MCF 10A (cell line): ENCODE measurements around the gene CHST5. TPM values are rescaled to one million over a fixed set of nuclear protein-coding genes. Genes with fewer than 3 reads are reported as not detected.
A peak's percentile ranks its signal among the peaks of the same experiment; 100 is the strongest.
"Not testable (repeated sequence)": the region's sequence is repeated elsewhere in the genome, so short reads cannot be mapped to it uniquely, and the experiment has no call there.

Experiments
- BruUV-seq: library from RNA; stranded (reverse); fragments of 400-500 nt; replicated peaks from 2 replicates; lab custom pipeline; 2021; lab: Mats Ljungman, UMichigan
- CTCF ChIA-PET: fragments of 300-600 bp; sonication (Branson Sonifier 250); formaldehyde crosslinking; extraction: SDS; loops from one replicate; lab custom pipeline; 2021; ENCODE audit warnings: antibody characterized with exemption, inconsistent platforms; lab: Yijun Ruan, JAX
- POLR2A ChIA-PET: fragments of 300-600, 350-650 bp; sonication (Branson Sonifier 250); formaldehyde crosslinking; extraction: SDS; loops from one replicate; lab custom pipeline; 2020; ENCODE audit warnings: antibody characterized with exemption, inconsistent platforms; lab: Yijun Ruan, JAX
- DNase-seq: peaks from one replicate; pipeline ENCODE4 v3.0.0-alpha.2; 2018; ENCODE audit not compliant: unreplicated experiment
- H3K27ac Mint-ChIP-seq: one replicate; pipeline ENCODE4 v1.8.0; 2022; ENCODE audit warnings: mild to moderate bottlenecking, low read depth, mixed read lengths; ENCODE audit not compliant: unreplicated experiment
- H3K27me3 Mint-ChIP-seq: one replicate; pipeline ENCODE4 v1.8.0; 2022; ENCODE audit warnings: mixed read lengths; ENCODE audit not compliant: insufficient read depth, unreplicated experiment
- H3K36me3 Mint-ChIP-seq: one replicate; pipeline ENCODE4 v1.8.0; 2022; ENCODE audit warnings: mild to moderate bottlenecking, moderate library complexity, mixed read lengths; ENCODE audit not compliant: insufficient read depth, unreplicated experiment
- H3K4me1 Mint-ChIP-seq: one replicate; pipeline ENCODE4 v1.8.0; 2022; ENCODE audit warnings: mixed read lengths; ENCODE audit not compliant: insufficient read depth, unreplicated experiment
- H3K4me3 Mint-ChIP-seq: one replicate; pipeline ENCODE4 v1.8.0; 2022; ENCODE audit warnings: mild to moderate bottlenecking, moderate library complexity, mixed read lengths; ENCODE audit not compliant: unreplicated experiment
- H3K9me3 Mint-ChIP-seq: one replicate; pipeline ENCODE4 v1.8.0; 2022; ENCODE audit warnings: mixed read lengths; ENCODE audit not compliant: unreplicated experiment
- intact Hi-C: fragments of 100-400 bp; cut with micrococcal nuclease; formaldehyde crosslinking; loops from 2 replicates; pipeline ENCODE4 v1.14.1; 2022
- total RNA-seq: library from RNA; stranded (reverse); gene quantifications from 2 replicates; pipeline ENCODE4 v1.2.3, GENCODE V29; 2022
- TF ChIP-seq, protein P1 (sequence below): fragments of 200-600 bp; IDR thresholded peaks from one replicate; pipeline ENCODE4 v1.8.0; 2022; ENCODE audit warnings: antibody characterized with exemption, mild to moderate bottlenecking; ENCODE audit not compliant: unreplicated experiment

CHST5 gene
- total RNA-seq, 1 experiment from 2014 or later: not detected

DNA sequence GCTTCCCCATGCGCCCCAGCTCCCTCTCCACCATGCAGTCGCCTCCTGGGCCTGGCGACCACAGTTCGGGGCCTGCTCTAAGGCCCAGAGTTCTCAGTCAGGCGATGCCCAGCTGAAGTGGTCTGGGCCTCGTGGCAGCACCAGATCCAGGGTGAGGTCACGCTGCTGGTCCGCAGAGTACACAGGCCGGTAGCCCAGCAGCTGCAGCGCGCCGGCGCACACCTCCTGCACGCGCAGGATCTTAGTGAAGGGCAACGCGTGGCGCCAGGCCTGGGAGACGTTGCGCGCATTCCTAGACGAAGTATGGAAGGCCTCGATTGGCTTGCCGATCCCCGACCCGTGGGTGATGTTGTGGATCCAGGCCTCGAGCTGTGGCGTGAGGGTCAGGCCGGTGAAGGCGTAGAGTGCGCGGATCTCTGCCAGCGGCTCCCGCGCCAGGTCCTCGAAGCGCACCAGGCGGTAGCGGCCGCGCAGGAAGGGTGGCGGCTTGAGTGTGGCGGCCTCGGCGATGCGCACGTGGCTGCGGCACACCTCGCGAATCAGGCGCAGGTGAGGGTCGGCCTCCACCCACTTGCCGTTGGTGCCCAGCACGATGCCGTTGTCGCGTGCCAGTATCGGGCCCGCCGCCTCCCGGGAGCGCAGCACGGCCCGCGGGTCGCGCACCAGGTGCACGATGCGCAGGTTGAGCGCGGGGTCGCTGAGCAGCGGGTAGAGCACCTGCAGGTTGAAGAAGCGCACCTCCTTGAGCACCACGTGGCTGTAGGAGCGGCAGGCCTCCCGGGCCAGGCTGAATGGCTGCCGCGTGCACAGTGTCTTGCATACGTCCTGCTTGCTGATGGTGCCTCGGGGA lies 6.6 kb downstream of the CHST5 start:
- DNase-seq: no peak
- CTCF ChIA-PET: interaction anchor here (0.7 kb wide), 1 partner anchor 12 kb away, joined by 3 read pairs; no protein-coding TSS in a partner anchor
- POLR2A ChIA-PET: no interaction called here
- H3K9me3 Mint-ChIP-seq: no peaks in the 10 kb centered on the region
- no peak overlapping the region for H3K27ac Mint-ChIP-seq
- TF ChIP-seq, protein P1, sequence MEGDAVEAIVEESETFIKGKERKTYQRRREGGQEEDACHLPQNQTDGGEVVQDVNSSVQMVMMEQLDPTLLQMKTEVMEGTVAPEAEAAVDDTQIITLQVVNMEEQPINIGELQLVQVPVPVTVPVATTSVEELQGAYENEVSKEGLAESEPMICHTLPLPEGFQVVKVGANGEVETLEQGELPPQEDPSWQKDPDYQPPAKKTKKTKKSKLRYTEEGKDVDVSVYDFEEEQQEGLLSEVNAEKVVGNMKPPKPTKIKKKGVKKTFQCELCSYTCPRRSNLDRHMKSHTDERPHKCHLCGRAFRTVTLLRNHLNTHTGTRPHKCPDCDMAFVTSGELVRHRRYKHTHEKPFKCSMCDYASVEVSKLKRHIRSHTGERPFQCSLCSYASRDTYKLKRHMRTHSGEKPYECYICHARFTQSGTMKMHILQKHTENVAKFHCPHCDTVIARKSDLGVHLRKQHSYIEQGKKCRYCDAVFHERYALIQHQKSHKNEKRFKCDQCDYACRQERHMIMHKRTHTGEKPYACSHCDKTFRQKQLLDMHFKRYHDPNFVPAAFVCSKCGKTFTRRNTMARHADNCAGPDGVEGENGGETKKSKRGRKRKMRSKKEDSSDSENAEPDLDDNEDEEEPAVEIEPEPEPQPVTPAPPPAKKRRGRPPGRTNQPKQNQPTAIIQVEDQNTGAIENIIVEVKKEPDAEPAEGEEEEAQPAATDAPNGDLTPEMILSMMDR: no peak
- H3K4me3 Mint-ChIP-seq: no peak overlapping the region
- no TSS peak for BruUV-seq
- no peaks in the 10 kb centered on the region for H3K27me3 Mint-ChIP-seq
- intact Hi-C loops: no loop called here
- no peaks in the 10 kb centered on the region for H3K36me3 Mint-ChIP-seq
- no peaks in the 10 kb centered on the region for H3K4me1 Mint-ChIP-seq

DNA sequence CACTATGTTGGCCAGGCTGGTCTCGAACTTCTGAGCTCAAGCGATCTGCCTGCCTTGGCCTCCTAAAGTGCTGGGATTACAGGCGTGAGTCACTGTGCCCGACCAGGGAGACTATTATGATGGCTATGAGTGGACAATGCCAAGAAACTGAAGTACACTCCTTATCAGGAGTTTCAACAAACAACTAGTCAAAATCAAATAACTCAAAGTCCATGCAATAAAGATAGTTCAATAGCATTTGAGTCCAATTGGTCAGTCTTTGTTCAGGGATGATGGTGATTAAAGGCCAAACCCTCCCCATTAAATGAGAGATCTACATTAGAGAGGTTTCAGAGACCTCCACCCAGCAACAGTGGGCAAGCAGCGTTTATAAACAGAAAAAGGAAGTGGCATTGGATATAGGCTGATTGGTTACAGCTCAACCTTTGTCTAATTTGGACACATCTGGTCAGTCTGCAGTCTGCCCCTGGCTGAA lies 8.0 kb downstream of the CHST5 start:
- intact Hi-C loops: no loop called here
- no TSS peak for BruUV-seq
- TF ChIP-seq, protein P1: no peak
- no peak overlapping the region for H3K4me3 Mint-ChIP-seq
- ChIA-PET CTCF (interaction anchor here (1.0 kb wide), 1 partner anchor 9 kb away, joined by 3 read pairs; no protein-coding TSS in a partner anchor), POLR2A (no interaction called here)
- no peaks in the 10 kb centered on the region for H3K27me3 Mint-ChIP-seq
- DNase-seq: no peak
- no peak overlapping the region for H3K27ac Mint-ChIP-seq
- no peaks in the 10 kb centered on the region for H3K36me3 Mint-ChIP-seq
- no peaks in the 10 kb centered on the region for H3K9me3 Mint-ChIP-seq
- no peaks in the 10 kb centered on the region for H3K4me1 Mint-ChIP-seq

DNA sequence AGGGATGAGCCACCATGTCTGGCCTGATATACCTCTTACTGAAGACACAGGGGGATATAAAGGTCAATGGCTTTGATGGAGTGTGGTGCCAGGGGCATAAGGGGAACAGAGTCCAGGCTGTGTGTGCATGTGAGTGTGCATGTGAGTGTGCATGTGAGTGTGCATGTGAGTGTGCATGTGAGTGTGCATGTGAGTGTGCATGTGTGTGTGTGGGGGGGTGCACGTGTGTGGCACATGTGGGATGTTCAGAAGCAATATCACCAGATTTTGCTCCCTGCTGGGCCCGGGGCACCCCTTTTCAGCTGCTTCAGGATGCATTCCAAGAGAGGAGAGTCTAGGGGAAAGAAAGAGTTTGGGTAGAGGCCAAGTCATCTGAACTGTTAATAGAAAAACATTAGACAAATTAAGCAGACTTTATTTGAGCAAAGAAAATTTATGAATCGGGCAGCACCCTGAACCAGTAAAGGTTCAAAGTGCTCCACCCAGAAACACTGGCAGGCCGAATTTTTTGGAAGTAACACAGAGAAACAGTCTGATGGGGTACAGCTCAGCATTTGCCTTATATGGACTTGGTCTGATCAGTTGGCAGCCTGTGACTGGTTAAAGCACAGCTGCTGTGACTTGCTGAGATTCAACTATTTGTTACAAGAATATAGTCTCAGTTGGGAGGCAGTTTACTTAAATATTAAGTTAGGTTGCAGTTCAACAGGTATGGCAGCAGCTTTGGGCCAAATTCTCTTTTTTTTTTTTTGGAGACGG lies 9.7 kb downstream of the CHST5 start:
- Mint-ChIP-seq H3K4me1 (no peaks in the 10 kb centered on the region), H3K36me3 (no peaks in the 10 kb centered on the region), H3K4me3 (no peak overlapping the region), H3K27me3 (no peaks in the 10 kb centered on the region), H3K9me3 (no peaks in the 10 kb centered on the region), H3K27ac (no peak overlapping the region)
- intact Hi-C loops: no loop called here
- no peak for DNase-seq
- BruUV-seq: no TSS peak
- POLR2A ChIA-PET: no interaction called here
- CTCF ChIA-PET: interaction anchor here (1.1 to 1.8 kb wide), 3 partner anchors 9 to 95 kb away, joined by 4 to 5 read pairs (median 4); partner anchors contain the start of gene TMEM170A
- TF ChIP-seq, protein P1: no peak

DNA sequence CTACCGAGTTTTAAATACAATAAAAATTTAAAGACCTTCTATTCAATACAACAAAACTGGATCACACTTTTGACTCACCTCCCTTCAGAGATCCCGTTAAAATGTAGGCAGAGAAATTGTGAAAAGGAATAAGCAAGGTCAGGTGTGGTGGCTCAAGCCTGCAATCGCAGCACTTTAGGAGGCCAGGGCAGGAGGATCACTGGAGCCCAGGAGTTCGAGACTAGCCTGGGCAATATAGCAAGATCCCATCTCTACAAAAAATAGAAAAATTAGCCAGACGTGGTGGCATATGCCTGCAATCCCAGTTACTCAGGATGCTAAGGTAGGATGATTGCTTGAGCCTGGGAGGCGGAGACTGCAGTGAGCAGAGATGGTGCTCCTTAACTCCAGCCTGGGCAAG lies 16.7 kb downstream of the CHST5 start:
- no peaks in the 10 kb centered on the region for H3K4me1 Mint-ChIP-seq
- no peak overlapping the region for H3K4me3 Mint-ChIP-seq
- no TSS peak for BruUV-seq
- no peaks in the 10 kb centered on the region for H3K9me3 Mint-ChIP-seq
- ChIA-PET CTCF (interaction anchor here (0.7 to 4.8 kb wide), 11 partner anchors 8 to 115 kb away, joined by 3 to 88 read pairs (median 3); partner anchors contain the start of gene GABARAPL2), POLR2A (interaction anchor here (0.7 kb wide), 1 partner anchor 130 kb away, joined by 3 read pairs; no protein-coding TSS in a partner anchor)
- H3K36me3 Mint-ChIP-seq: no peaks in the 10 kb centered on the region
- TF ChIP-seq, protein P1: no peak
- intact Hi-C loops: loop anchor here (5.0 kb wide), 1 partner anchor 103 kb away; the partner anchor contains the start of gene ADAT1
- no peak overlapping the region for H3K27ac Mint-ChIP-seq
- H3K27me3 Mint-ChIP-seq: no peaks in the 10 kb centered on the region
- DNase-seq: no peak

DNA sequence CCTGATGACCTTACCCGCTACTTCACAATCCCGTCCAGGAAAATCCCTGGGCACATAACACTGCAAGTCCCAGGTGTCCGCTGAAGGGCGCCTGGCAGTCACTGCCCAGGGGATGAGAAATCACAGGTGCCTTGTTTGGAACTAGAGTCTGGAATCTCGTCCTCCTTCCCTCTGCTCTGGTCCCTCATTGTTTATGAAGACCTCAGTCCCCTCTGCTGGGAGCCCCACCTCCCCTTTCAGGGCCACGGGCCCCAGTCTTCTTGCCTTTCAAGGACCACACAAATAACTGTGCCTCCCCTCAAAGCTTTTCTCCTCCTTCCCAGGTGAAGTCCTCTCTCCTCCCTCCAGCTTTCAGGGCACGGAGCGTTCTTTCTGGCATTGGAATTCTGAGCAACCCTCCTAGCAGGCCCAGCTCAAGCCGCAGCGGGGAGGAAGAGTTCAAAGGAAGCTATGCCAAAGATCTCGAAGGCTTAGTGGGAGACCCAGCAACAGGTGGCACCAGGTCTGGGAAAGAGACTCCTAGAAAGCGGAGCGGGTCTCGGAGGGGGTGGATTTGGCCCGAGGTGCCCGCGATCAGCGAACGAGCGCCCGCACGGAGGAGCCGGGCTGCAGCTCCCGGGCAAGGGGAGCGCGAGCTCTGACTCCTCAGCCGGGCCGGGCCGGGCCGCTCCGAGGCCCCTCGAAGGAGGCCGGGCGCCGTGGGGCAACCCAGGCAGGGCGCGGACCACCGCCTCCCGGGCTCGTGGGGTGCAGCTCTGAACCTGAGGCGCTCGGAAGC lies 19.5 kb downstream of the CHST5 start:
- intact Hi-C loops: loop anchor here (2.0 to 5.0 kb wide), 2 partner anchors 34 to 106 kb away; partner anchors contain the start of gene ADAT1
- not testable (repeated sequence) for H3K36me3 Mint-ChIP-seq, BruUV-seq, H3K9me3 Mint-ChIP-seq, H3K27me3 Mint-ChIP-seq, H3K27ac Mint-ChIP-seq, H3K4me1 Mint-ChIP-seq
- ChIA-PET CTCF (interaction anchor here (0.6 to 4.8 kb wide), 39 partner anchors 8 to 656 kb away, joined by 3 to 88 read pairs (median 5); partner anchors contain the start of genes CHST6, GABARAPL2 and TMEM170A), POLR2A (interaction anchor here (0.9 to 3.4 kb wide), 20 partner anchors 8 to 132 kb away, joined by 3 to 46 read pairs (median 8); partner anchors contain the start of genes ADAT1, CFDP1, GABARAPL2 and KARS1)
- peak; percentile 20 for DNase-seq
- H3K4me3 Mint-ChIP-seq: peak overlapping the region; percentile 78
